ENCODE results near the gene CDH26.

CDH26 gene

DNA sequence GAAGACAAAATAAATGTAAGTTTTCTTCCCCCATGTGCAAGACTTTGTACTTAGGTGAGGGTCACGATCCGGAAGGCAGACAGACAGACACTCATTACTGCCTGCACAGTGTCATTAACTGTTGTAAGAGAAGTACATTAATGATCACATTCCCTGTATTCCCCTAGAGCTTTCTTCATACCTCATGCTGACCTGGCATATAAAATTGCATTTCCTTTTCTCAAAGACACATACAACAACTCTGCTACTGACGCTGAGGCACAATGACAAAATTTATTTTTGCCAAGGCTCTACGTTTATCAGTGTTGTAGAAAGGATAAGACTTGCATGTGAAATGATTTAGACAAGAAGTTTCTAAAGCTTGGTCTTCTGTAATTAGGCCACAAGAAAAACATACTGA lies 21.8 kb upstream of the CDH26 start:
- DNase-seq (ENCODE audit: low read depth) = no peak
- TF ChIP-seq, protein P1, sequence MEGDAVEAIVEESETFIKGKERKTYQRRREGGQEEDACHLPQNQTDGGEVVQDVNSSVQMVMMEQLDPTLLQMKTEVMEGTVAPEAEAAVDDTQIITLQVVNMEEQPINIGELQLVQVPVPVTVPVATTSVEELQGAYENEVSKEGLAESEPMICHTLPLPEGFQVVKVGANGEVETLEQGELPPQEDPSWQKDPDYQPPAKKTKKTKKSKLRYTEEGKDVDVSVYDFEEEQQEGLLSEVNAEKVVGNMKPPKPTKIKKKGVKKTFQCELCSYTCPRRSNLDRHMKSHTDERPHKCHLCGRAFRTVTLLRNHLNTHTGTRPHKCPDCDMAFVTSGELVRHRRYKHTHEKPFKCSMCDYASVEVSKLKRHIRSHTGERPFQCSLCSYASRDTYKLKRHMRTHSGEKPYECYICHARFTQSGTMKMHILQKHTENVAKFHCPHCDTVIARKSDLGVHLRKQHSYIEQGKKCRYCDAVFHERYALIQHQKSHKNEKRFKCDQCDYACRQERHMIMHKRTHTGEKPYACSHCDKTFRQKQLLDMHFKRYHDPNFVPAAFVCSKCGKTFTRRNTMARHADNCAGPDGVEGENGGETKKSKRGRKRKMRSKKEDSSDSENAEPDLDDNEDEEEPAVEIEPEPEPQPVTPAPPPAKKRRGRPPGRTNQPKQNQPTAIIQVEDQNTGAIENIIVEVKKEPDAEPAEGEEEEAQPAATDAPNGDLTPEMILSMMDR (IDR thresholded peaks at IDR 0.05; ENCODE audit: insufficient read depth, low read depth, low read length, missing control alignments) = no peak
- H3K4me3 ChIP-seq (ENCODE audit: low read depth, low read length) = no peak overlapping the region

DNA sequence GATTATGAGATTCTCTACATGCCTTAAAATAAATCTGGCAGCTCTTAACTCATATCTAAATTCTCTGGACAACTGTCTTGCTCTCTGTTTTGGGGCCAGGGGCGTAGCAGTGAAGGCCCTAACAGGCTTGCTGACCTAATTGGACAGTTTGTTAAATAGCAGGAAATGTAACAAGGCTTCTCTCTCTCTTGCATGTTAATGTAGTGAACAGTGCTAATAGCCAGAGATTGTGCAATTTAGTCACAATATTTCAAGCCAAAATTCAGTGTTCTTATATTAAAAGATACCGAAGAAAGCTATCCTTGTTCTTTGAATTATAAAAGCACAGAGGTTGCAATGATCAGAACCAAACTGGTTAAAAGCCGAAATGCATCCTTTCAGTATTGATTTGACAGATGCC lies 21.1 kb upstream of the CDH26 start:
- no peak overlapping the region for H3K4me3 ChIP-seq (ENCODE audit: low read depth, low read length)
- TF ChIP-seq, protein P1 (IDR thresholded peaks at IDR 0.05; ENCODE audit: insufficient read depth, low read depth, low read length, missing control alignments) = no peak
- no peak for DNase-seq (ENCODE audit: low read depth)

DNA sequence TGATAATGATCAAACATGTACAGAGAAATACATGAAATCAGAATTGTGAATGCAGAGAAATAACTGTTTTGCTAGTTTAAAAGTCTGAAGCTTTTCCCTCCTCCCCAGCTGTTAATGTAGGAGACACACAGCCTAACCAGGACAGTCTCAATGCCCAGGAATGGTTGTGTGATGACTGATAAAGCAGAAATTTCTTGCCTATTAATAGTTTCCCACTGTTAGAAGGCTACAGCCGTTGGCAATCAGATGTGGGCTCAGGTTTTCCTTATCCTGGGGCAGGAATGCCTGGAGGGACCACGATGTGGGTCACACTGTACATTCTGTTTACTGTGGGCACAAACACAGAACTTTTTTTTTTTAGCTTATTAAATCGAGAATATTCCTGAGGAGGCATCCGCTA lies 20.0 kb upstream of the CDH26 start:
- DNase-seq (ENCODE audit: low read depth) = no peak
- TF ChIP-seq, protein P1 (IDR thresholded peaks at IDR 0.05; ENCODE audit: insufficient read depth, low read depth, low read length, missing control alignments) = no peak
- no peak overlapping the region for H3K4me3 ChIP-seq (ENCODE audit: low read depth, low read length)

DNA sequence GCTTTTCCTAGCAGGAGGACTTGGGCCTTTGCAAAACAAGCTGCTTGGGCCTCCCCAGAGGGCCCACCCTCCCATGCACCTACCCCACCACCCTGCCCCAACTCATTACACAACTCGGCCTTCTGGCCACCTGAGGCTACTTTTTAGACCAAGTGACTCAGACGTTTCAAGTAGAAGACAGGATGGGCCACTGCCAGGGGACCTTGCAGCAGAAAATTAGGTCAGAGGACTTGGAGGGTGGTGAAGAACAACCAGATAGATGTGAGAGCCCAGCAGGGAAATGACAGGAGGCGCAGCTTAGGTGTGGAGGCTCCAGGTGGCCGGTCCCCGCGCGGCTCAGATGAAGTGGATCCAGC lies 19.5 kb upstream of the CDH26 start:
- TF ChIP-seq, protein P1 (IDR thresholded peaks at IDR 0.05; ENCODE audit: insufficient read depth, low read depth, low read length, missing control alignments) = no peak
- DNase-seq (ENCODE audit: low read depth) = peak; percentile 4
- no peak overlapping the region for H3K4me3 ChIP-seq (ENCODE audit: low read depth, low read length)

DNA sequence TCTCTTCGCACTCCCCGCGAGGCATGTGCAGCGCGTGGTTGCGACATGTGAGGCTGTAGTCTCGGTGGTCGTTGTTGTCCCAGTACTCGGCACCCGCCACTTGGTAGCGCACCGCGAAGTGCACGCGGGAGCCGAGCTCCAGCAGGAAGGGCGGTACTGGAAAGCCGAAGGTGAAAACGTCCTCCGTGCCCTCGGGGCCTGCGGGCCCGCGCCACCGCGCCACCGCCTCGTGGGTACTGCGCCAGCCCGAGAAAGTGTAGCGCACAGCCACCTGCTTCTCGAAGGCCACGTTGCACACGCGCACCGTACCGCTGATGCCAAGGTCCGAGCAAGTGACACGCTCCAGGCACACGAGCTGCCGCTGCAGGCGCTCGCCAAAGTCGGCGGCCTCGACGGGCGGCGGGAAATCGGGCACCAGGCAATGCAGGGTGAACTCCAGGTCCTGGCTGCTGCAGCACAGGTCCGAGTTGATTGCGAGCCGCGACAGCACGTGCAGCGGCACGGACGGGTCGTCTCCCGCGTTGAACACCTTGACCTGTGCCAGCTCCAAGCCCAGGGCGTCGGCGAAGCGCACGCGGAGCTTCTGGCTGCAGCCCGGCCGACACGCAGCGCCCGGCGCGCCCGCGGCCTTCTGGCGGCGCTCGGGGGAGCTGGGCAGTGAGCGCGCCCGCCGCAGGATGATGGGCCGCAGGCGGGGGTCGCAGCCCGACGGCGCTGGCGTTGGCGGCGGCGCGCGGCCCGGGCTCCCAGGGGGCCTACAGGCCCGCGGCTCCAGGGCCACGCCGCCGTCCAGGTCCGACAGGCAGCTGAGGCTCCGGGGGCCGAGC lies 19.0 kb upstream of the CDH26 start:
- peak; percentile 32 for DNase-seq (ENCODE audit: low read depth)
- TF ChIP-seq, protein P1 (IDR thresholded peaks at IDR 0.05; ENCODE audit: insufficient read depth, low read depth, low read length, missing control alignments) = no peak
- peak overlapping the region; percentile 93 for H3K4me3 ChIP-seq (ENCODE audit: low read depth, low read length)

DNA sequence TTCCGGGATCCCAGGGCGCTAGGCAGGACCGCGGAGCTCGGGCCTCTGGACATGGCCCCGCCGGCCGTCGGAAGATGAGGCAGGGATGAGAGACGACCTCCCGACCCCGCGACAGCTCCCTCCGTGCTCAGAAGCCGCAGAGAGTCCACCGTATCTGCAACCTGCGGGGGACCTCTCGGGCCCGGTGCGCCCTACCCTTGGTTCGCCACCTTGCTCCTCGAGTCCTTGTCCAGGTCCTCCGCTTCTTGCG lies 18.4 kb upstream of the CDH26 start:
- H3K4me3 ChIP-seq (ENCODE audit: low read depth, low read length) = peak overlapping the region; percentile 93
- DNase-seq (ENCODE audit: low read depth) = peak; percentile 43
- TF ChIP-seq, protein P1 (IDR thresholded peaks at IDR 0.05; ENCODE audit: insufficient read depth, low read depth, low read length, missing control alignments) = no peak

Measured in GM12865 (cell line).